ENCODE measurements around the gene GPR153. TPM values are rescaled to one million over a fixed set of nuclear protein-coding genes. Genes with fewer than 3 reads are reported as not detected.

Gene GPR153
- total RNA-seq, 3 donors from 2014 or later = 20.2 to 28.3 (median 20.4) TPM

GRCh38 chr1:6270401-6270800 is 9.5 kb upstream of the GPR153 start:
- ATAC-seq = peak; percentile 67
- H3K4me1 ChIP-seq (ENCODE audit: low read depth) = peaks cover 33% of the 10 kb centered on the region
- TF ChIP-seq CTCF (IDR thresholded peaks at IDR 0.05) = no peak
- peak in 2 of 3 donors; percentile 70 to 74 for DNase-seq
- no peak overlapping the region for H3K4me3 ChIP-seq
- H3K36me3 ChIP-seq (ENCODE audit: low read depth) = no peaks in the 10 kb centered on the region
- no peaks in the 10 kb centered on the region for H3K9me3 ChIP-seq
- intact Hi-C loops (cut with DNase I, micrococcal nuclease) = no loop called here

GRCh38 chr1:6269720-6270400 is 9.0 kb upstream of the GPR153 start:
- intact Hi-C loops (cut with DNase I, micrococcal nuclease) = no loop called here
- H3K36me3 ChIP-seq (ENCODE audit: low read depth) = no peaks in the 10 kb centered on the region
- no peaks in the 10 kb centered on the region for H3K9me3 ChIP-seq
- no peak overlapping the region for H3K4me3 ChIP-seq
- H3K4me1 ChIP-seq (ENCODE audit: low read depth) = peaks cover 33% of the 10 kb centered on the region
- TF ChIP-seq CTCF (IDR thresholded peaks at IDR 0.05) = no peak
- DNase-seq (peak; percentile 82 to 86 (median 85)), ATAC-seq (peak; percentile 79)

DNA sequence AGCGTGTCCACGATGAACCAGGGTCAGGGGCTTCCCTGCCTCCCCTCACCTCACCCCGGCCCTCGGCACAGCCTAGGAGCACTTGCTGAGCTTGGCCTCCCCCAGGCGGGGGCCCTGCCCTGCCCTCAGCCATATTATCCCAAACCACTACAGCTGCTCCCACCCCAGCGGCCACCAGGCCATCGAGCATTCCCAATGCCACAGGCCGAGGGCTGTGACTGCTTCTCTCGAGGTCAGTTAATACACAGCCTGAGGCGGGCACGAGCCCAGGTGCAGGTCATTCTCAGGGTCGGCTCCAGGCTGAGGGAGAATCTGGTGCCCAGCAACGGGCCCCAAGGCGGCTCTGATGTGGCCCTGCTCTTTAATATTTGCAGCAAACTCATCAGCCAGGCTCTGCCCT is 8.4 kb upstream of the GPR153 start:
- no peaks in the 10 kb centered on the region for H3K36me3 ChIP-seq (ENCODE audit: low read depth)
- intact Hi-C loops (cut with DNase I, micrococcal nuclease) = no loop called here

GRCh38 chr1:6268415-6268814 is 7.5 kb upstream of the GPR153 start:
- Histone ChIP-seq H3K4me1 (ENCODE audit: low read depth) (peaks cover 33% of the 10 kb centered on the region), H3K36me3 (ENCODE audit: low read depth) (no peaks in the 10 kb centered on the region), H3K9me3 (no peaks in the 10 kb centered on the region), H3K4me3 (no peak overlapping the region)
- no peak for ATAC-seq
- intact Hi-C loops (cut with DNase I, micrococcal nuclease) = no loop called here
- TF ChIP-seq CTCF (IDR thresholded peaks at IDR 0.05) = no peak
- no peak for DNase-seq

More for the DNA sequence above, 8.4 kb upstream of the GPR153 start:
- H3K4me3 ChIP-seq = no peak overlapping the region
- H3K4me1 ChIP-seq (ENCODE audit: low read depth) = peaks cover 33% of the 10 kb centered on the region
- no peaks in the 10 kb centered on the region for H3K9me3 ChIP-seq
- no peak for TF ChIP-seq CTCF (IDR thresholded peaks at IDR 0.05)
- no peak for DNase-seq
- ATAC-seq = no peak

GRCh38 chr1:6267686-6268322 is 6.9 kb upstream of the GPR153 start:
- intact Hi-C loops (cut with DNase I, micrococcal nuclease) = no loop called here
- Histone ChIP-seq H3K4me3 (no peak overlapping the region), H3K9me3 (no peaks in the 10 kb centered on the region), H3K36me3 (ENCODE audit: low read depth) (no peaks in the 10 kb centered on the region), H3K4me1 (ENCODE audit: low read depth) (peaks cover 33% of the 10 kb centered on the region)
- no peak for DNase-seq
- no peak for ATAC-seq
- TF ChIP-seq CTCF (IDR thresholded peaks at IDR 0.05) = no peak

Measured in mucosa of descending colon (tissue), 3 donors.